ENCODE data around the gene PPP1R16B. TPM values are rescaled to one million over a fixed set of nuclear protein-coding genes. Genes with fewer than 3 reads are reported as not detected.

PPP1R16B gene
- 0.14 TPM in 1 of 2 replicates, not detected in the other for total RNA-seq

DNA sequence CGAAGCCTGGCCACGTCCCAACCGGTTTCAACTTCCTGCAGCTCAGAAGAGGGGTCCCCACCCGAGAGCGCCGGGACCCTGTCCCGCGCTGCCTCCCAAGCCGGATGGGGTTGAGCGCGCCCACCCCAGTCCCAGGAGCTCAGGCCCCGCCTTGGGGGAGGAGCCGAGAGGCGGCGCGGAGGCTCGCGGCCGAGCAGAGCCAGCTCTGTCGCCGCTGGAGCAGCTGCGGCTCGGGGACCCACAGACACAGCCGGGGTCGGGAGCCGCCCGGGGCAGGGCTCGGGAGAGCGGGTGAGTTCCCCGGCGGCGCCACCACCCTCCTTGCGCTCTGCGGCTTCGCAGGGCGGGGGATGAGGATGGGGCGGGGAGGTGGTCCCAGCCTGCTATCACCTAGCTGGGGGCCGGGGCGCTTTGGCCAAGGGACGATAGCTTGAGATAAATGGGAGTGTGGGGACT, at the start of gene PPP1R16B:
TSS of gene PPP1R16B (plus strand) at position 196 of the 456 bp plus-strand sequence. CDS start 30,229 bp downstream, outside the sequence.

DNA sequence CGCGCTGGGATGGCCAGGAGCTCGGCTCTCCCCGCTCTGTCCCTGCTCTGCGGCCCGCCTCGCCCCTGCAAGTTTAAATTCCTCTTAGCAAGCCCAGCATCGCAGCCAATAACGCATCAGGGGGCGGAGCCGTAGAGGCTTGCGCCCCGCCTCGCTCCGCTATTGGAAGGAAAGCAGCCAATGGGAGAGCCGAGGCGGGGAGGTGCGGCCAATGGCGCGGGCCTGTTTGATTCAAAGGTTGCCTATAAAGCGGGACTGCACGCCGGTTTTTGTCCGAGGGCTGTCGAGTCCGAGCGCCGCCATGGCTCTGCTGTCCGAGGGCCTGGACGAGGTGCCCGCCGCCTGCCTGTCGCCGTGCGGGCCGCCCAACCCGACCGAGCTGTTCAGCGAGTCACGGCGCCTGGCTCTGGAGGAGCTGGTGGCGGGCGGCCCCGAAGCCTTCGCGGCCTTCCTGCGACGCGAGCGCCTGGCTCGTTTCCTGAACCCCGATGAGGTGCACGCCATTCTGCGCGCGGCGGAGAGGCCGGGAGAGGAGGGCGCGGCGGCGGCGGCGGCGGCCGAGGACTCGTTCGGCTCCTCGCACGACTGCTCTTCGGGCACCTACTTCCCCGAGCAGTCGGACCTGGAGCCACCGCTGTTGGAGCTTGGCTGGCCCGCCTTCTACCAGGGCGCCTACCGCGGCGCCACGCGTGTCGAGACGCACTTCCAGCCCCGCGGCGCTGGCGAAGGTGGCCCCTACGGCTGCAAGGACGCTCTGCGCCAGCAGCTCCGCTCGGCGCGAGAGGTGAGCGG, 120.8 kb downstream of the PPP1R16B start, which contains the start of gene FAM83D:
TSS of gene FAM83D (plus strand) at position 276 of the 792 bp plus-strand sequence. CDS start at position 302, 26 bp downstream.

DNA sequence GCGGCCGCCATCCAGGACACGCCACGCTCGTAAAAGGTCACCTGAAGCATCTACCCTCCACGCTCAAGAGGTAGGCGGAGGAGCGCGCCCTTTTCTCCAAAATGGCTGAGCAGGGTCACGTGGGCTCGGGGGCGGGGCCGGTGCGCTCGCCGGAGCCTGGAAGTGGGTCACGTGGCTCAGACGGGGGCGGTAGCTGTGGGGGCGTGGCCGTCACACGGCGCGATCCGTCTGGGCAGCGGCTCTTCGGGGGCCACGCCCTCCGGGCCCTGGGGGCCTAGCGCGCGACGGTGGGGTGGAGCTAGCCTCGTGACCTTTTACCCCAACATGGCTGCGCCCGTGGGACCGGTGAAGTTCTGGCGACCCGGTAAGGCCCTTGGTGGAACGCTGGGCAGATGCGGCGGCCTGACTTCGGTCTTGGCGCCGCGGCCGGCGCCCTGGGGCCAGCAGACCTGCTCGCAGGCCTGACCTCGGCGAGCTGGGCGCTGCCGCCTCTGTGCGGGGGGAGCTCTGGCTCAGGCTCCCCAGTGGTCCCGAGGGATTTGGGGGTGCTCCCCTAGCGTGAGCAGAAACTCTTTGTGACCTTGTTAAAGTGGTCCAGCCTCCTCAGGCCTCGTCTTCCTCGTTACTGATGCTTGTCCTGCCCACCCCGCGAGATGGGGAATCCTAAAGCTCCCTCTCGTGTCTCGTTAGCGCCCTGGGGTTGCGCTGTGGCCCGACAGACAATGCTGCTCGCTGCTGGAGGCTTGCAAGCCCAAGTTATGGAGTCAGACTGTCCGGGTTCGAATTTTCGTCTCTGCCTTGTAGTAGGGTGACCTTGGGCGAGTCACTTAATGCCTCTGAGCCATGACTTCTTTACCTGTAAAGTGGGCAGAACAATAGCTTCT, 156.8 kb downstream of the PPP1R16B start, which contains the start of gene DHX35:
TSS of gene DHX35 (plus strand) at position 301 of the 884 bp plus-strand sequence. CDS start at position 325, 24 bp downstream.

Small RNA genes lying within 50 kb of the gene (small RNA-seq; reads per million reads assigned to genes)
- not detected for gene AL023803.1 (ENCODE audit: low replicate concordance)

Other genes with a start within 250 kb of the PPP1R16B start
- gene ADIG, start 224.5 kb upstream of the PPP1R16B start, total RNA-seq = not detected in 2 replicates
- gene ARHGAP40, start 203.9 kb upstream of the PPP1R16B start, total RNA-seq = 0.43 TPM in 1 of 2 replicates, not detected in the other
- not detected in 2 replicates for gene SLC32A1, start 81.2 kb upstream of the PPP1R16B start, total RNA-seq
- gene ACTR5, start 57.2 kb upstream of the PPP1R16B start, total RNA-seq = 5.3 and 7.0 TPM in 2 replicates
- 1.3 and 37.2 TPM in 2 replicates for gene FAM83D, start 120.7 kb downstream of the PPP1R16B start, total RNA-seq
- gene DHX35, start 156.6 kb downstream of the PPP1R16B start, total RNA-seq = 8.5 and 12.6 TPM in 2 replicates